ENCODE data around the gene MAML3. TPM values are rescaled to one million over a fixed set of nuclear protein-coding genes. Genes with fewer than 3 reads are reported as not detected.

Gene MAML3
- total RNA-seq, 1 experiment from 2014 or later = 20.8 TPM

DNA sequence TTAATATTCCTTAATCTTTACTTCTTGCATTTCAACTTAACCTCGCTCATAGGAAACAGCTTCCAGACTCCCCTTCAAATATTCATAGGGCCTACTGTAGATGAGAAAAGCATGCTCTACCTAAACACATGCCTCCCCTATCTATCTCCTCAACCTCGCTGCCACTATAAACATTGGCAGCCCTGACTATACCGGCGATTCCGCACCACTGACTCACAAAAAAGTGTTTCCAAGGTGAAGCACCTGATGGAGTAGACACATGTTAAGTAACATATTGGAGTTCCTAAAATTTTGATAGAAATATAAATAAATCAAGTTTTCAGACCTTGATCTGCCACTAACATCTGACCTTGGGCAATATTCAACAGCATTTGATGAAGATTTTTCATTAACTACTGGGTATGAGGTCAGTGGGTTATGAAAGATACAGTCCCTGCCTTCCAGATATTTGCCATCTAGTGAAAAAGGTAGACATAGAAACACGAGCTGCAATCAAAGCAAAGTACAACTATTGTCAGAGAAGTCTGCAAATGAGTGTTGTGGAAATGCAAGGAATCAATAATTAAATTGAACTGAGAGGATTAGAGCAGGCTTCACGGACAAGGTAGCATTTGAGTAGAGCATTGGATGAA, 184.2 kb downstream of the MAML3 start:
- Histone ChIP-seq H3K9me2 (replicated peaks; ENCODE audit: insufficient read depth, low read length) (no peaks in the 10 kb centered on the region), H3K4me1 (ENCODE audit: low read length) (peaks cover 88% of the 10 kb centered on the region), H3K4me2 (ENCODE audit: low read depth, low read length, poor library complexity, severe bottlenecking) (no peak overlapping the region), H4K20me1 (ENCODE audit: insufficient read depth, low read depth, low read length) (no peaks in the 10 kb centered on the region), H3K27me3 (ENCODE audit: low read length) (no peaks in the 10 kb centered on the region), H3K79me2 (ENCODE audit: low read length) (peaks cover 43% of the 10 kb centered on the region), H3K9me3 (ENCODE audit: low read length) (no peaks in the 10 kb centered on the region), H3K36me3 (ENCODE audit: insufficient read depth, low read length) (no peaks in the 10 kb centered on the region), H3K9ac (ENCODE audit: low read length) (no peak overlapping the region), H3K4me3 (ENCODE audit: low read length) (no peak overlapping the region), H3K27ac (ENCODE audit: low read length) (peak overlapping the region; percentile 36), H2AFZ (ENCODE audit: low read length) (no peak overlapping the region)
- DNase-seq = no peak

- Histone ChIP-seq H3K27ac (ENCODE audit: low read length) (peak overlapping the region; percentile 36), H3K9me2 (replicated peaks; ENCODE audit: insufficient read depth, low read length) (no peaks in the 10 kb centered on the region), H3K4me2 (ENCODE audit: low read depth, low read length, poor library complexity, severe bottlenecking) (peak overlapping the region; percentile 2), H3K79me2 (ENCODE audit: low read length) (peaks cover 47% of the 10 kb centered on the region), H3K27me3 (ENCODE audit: low read length) (no peaks in the 10 kb centered on the region), H4K20me1 (ENCODE audit: insufficient read depth, low read depth, low read length) (no peaks in the 10 kb centered on the region), H3K9me3 (ENCODE audit: low read length) (no peaks in the 10 kb centered on the region), H2AFZ (ENCODE audit: low read length) (no peak overlapping the region), H3K4me1 (ENCODE audit: low read length) (peaks cover 83% of the 10 kb centered on the region), H3K36me3 (ENCODE audit: insufficient read depth, low read length) (no peaks in the 10 kb centered on the region), H3K9ac (ENCODE audit: low read length) (no peak overlapping the region), H3K4me3 (ENCODE audit: low read length) (no peak overlapping the region)
- DNase-seq = no peak
Observed at GRCh38 chr4:139968831-139969230, 185.2 kb downstream of the MAML3 start.

DNA sequence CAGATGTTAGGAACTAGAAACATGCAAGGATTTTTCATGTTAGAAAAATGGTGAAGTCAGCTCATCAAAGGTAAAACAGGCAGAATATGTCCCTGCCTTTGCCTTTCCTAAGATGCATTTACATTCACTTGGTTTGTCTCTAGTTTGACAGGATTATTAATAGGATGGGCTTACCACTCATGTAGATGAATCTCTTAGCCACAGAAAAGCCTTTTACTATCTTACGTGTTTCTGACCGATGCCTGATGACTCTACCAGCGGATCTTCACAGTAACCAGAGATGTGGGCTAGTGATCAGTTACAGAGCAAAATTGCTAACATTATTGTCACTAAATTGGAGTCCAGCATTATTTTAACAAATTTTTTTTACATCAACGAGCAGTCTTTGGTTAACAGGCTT, 187.6 kb downstream of the MAML3 start:
- Histone ChIP-seq H3K27ac (ENCODE audit: low read length) (peak overlapping the region; percentile 27; the same call in 1 of the 2 replicates), H3K9ac (ENCODE audit: low read length) (no peak overlapping the region)

DNA sequence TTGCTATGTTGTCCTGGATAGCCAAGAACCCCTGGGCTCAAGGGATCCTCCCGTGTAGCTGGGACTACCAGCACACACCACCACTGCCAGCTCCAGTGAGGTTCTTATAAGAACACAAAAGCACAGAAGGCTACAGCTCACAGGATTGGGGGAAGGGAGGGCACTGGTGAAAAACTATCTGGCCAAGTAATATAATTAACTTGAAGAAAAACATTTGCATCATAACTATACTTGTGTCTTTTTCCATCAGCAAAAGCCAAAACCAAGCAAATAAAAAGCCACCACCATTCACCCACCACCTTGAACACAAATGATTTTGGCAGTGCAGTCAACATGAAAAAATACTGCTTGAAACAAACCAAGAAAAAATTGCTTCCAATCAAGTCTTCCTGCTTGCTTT, 188.2 kb downstream of the MAML3 start:
- DNase-seq = no peak
- H2AFZ ChIP-seq (ENCODE audit: low read length) = no peak overlapping the region
- no peaks in the 10 kb centered on the region for H4K20me1 ChIP-seq (ENCODE audit: insufficient read depth, low read depth, low read length)
- H3K27me3 ChIP-seq (ENCODE audit: low read length) = no peaks in the 10 kb centered on the region
- no peaks in the 10 kb centered on the region for H3K9me3 ChIP-seq (ENCODE audit: low read length)
- H3K4me3 ChIP-seq (ENCODE audit: low read length) = no peak overlapping the region
- H3K27ac ChIP-seq (ENCODE audit: low read length) = peak overlapping the region; percentile 27; the same call in 1 of the 2 replicates
- H3K9ac ChIP-seq (ENCODE audit: low read length) = no peak overlapping the region
- peaks cover 53% of the 10 kb centered on the region for H3K4me1 ChIP-seq (ENCODE audit: low read length)
- no peaks in the 10 kb centered on the region for H3K36me3 ChIP-seq (ENCODE audit: insufficient read depth, low read length)
- H3K9me2 ChIP-seq (replicated peaks; ENCODE audit: insufficient read depth, low read length) = no peaks in the 10 kb centered on the region
- peaks cover 57% of the 10 kb centered on the region for H3K79me2 ChIP-seq (ENCODE audit: low read length)
- no peak overlapping the region for H3K4me2 ChIP-seq (ENCODE audit: low read depth, low read length, poor library complexity, severe bottlenecking)

More for the DNA sequence above, 187.6 kb downstream of the MAML3 start:
- Histone ChIP-seq H3K27me3 (ENCODE audit: low read length) (no peaks in the 10 kb centered on the region), H4K20me1 (ENCODE audit: insufficient read depth, low read depth, low read length) (no peaks in the 10 kb centered on the region), H2AFZ (ENCODE audit: low read length) (no peak overlapping the region), H3K4me1 (ENCODE audit: low read length) (peaks cover 59% of the 10 kb centered on the region), H3K4me3 (ENCODE audit: low read length) (no peak overlapping the region), H3K4me2 (ENCODE audit: low read depth, low read length, poor library complexity, severe bottlenecking) (peak overlapping the region; percentile 5), H3K9me3 (ENCODE audit: low read length) (no peaks in the 10 kb centered on the region), H3K9me2 (replicated peaks; ENCODE audit: insufficient read depth, low read length) (no peaks in the 10 kb centered on the region), H3K79me2 (ENCODE audit: low read length) (peaks cover 58% of the 10 kb centered on the region), H3K36me3 (ENCODE audit: insufficient read depth, low read length) (no peaks in the 10 kb centered on the region)
- no peak for DNase-seq

GRCh38 chr4:139963708-139964107, 190.3 kb downstream of the MAML3 start:
- H4K20me1 ChIP-seq (ENCODE audit: insufficient read depth, low read depth, low read length) = no peaks in the 10 kb centered on the region
- no peak for DNase-seq

DNA sequence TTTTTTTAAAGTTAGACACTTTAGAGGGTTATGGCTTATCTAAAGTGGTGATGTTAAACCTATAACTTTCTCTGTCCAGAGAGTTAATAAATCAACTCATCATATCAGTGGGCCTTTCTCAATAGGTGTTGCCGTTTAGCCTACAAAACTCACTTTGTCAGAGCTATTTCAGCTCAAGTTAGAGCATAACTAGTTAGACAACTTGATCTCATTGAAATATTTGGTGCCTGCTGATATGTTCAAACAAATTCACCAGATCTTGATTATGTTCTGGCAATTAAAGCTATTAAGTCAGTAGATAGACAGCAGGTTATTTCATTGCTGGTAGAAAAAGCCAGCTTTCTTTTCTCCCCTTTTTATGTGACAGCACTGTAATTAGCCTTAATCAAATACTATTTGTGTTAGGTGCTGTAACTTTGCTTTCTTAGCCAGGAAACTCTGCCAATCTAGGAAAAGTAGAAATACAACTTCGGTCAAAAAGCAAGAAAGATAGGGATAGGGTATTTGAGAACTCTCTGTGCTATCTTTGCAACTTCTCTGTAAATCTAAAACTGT, 191.8 kb downstream of the MAML3 start:
- Histone ChIP-seq H3K9me2 (replicated peaks; ENCODE audit: insufficient read depth, low read length) (no peaks in the 10 kb centered on the region), H3K9me3 (ENCODE audit: low read length) (no peaks in the 10 kb centered on the region), H3K27ac (ENCODE audit: low read length) (peak overlapping the region; percentile 14; the same call in 1 of the 2 replicates), H3K79me2 (ENCODE audit: low read length) (peaks cover 50% of the 10 kb centered on the region), H3K4me3 (ENCODE audit: low read length) (no peak overlapping the region), H3K27me3 (ENCODE audit: low read length) (no peaks in the 10 kb centered on the region), H2AFZ (ENCODE audit: low read length) (no peak overlapping the region), H3K9ac (ENCODE audit: low read length) (no peak overlapping the region), H4K20me1 (ENCODE audit: insufficient read depth, low read depth, low read length) (no peaks in the 10 kb centered on the region), H3K4me2 (ENCODE audit: low read depth, low read length, poor library complexity, severe bottlenecking) (no peak overlapping the region), H3K36me3 (ENCODE audit: insufficient read depth, low read length) (no peaks in the 10 kb centered on the region), H3K4me1 (ENCODE audit: low read length) (peaks cover 40% of the 10 kb centered on the region)
- DNase-seq = no peak

More at GRCh38 chr4:139963708-139964107, 190.3 kb downstream of the MAML3 start:
- Histone ChIP-seq H3K4me1 (ENCODE audit: low read length) (peaks cover 39% of the 10 kb centered on the region), H2AFZ (ENCODE audit: low read length) (no peak overlapping the region), H3K9me3 (ENCODE audit: low read length) (no peaks in the 10 kb centered on the region), H3K9me2 (replicated peaks; ENCODE audit: insufficient read depth, low read length) (no peaks in the 10 kb centered on the region), H3K4me2 (ENCODE audit: low read depth, low read length, poor library complexity, severe bottlenecking) (no peak overlapping the region), H3K4me3 (ENCODE audit: low read length) (no peak overlapping the region), H3K36me3 (ENCODE audit: insufficient read depth, low read length) (no peaks in the 10 kb centered on the region), H3K27me3 (ENCODE audit: low read length) (no peaks in the 10 kb centered on the region), H3K27ac (ENCODE audit: low read length) (no peak overlapping the region), H3K79me2 (ENCODE audit: low read length) (peaks cover 50% of the 10 kb centered on the region), H3K9ac (ENCODE audit: low read length) (no peak overlapping the region)

DNA sequence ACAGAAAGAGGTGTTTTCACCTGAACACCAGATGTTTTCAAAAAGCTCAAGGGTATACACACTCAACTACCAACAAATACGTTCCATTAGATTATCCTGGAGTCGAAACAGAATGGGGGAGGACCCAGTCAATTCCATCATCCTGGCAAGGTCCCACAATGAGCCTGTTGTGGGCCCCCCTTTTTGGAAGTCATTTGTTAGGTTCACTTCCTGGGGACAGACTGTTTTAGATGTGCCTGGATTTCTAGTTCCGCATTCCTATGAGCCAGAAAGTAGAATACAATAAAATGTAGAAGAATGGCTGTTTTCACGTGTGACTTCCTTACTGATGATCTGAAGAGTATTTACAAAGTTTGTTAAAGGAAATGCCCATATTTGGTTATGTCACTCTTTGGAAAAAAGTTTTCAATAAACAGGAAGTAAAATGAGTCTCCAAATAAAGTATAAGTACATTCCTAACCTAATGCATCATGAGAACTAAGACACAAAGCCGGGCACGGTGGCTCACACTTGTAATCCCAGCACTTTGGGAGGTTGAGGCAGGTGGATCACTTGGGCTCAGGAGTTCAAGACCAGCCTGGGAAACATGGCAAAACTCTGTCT, 192.5 kb downstream of the MAML3 start:
- Histone ChIP-seq H3K9me3 (ENCODE audit: low read length) (no peaks in the 10 kb centered on the region), H4K20me1 (ENCODE audit: insufficient read depth, low read depth, low read length) (no peaks in the 10 kb centered on the region), H3K27me3 (ENCODE audit: low read length) (no peaks in the 10 kb centered on the region), H3K4me2 (ENCODE audit: low read depth, low read length, poor library complexity, severe bottlenecking) (no peak overlapping the region), H3K4me1 (ENCODE audit: low read length) (peaks cover 40% of the 10 kb centered on the region), H2AFZ (ENCODE audit: low read length) (no peak overlapping the region), H3K4me3 (ENCODE audit: low read length) (no peak overlapping the region), H3K9me2 (replicated peaks; ENCODE audit: insufficient read depth, low read length) (no peaks in the 10 kb centered on the region), H3K9ac (ENCODE audit: low read length) (no peak overlapping the region), H3K79me2 (ENCODE audit: low read length) (peaks cover 50% of the 10 kb centered on the region), H3K27ac (ENCODE audit: low read length) (no peak overlapping the region), H3K36me3 (ENCODE audit: insufficient read depth, low read length) (no peaks in the 10 kb centered on the region)
- no peak for DNase-seq

GRCh38 chr4:139959396-139959795, 194.6 kb downstream of the MAML3 start:
- Histone ChIP-seq H3K27me3 (ENCODE audit: low read length) (no peaks in the 10 kb centered on the region), H3K79me2 (ENCODE audit: low read length) (peaks cover 47% of the 10 kb centered on the region; the same call in 1 of the 2 replicates), H3K27ac (ENCODE audit: low read length) (no peak overlapping the region), H3K9me2 (replicated peaks; ENCODE audit: insufficient read depth, low read length) (no peaks in the 10 kb centered on the region), H3K9me3 (ENCODE audit: low read length) (no peaks in the 10 kb centered on the region), H4K20me1 (ENCODE audit: insufficient read depth, low read depth, low read length) (no peaks in the 10 kb centered on the region), H3K36me3 (ENCODE audit: insufficient read depth, low read length) (no peaks in the 10 kb centered on the region), H3K4me3 (ENCODE audit: low read length) (no peak overlapping the region), H3K4me1 (ENCODE audit: low read length) (peaks cover 42% of the 10 kb centered on the region), H3K4me2 (ENCODE audit: low read depth, low read length, poor library complexity, severe bottlenecking) (no peak overlapping the region), H2AFZ (ENCODE audit: low read length) (no peak overlapping the region), H3K9ac (ENCODE audit: low read length) (no peak overlapping the region)
- no peak for DNase-seq

All from Karpas-422 (cell line).